ENCODE results near the gene KCNQ1. TPM values are rescaled to one million over a fixed set of nuclear protein-coding genes. Genes with fewer than 3 reads are reported as not detected.

The KCNQ1 gene
- total RNA-seq, 1 donor from 2014 or later, result 8.5 TPM

GRCh38 chr11:2766166-2766565 lies 321.4 kb downstream of the KCNQ1 start:
- H3K9me3 Mint-ChIP-seq, result peaks cover 15% of the 10 kb centered on the region
- DNase-seq (ENCODE audit: low spot score in 2 of 2, unreplicated experiment in 2 of 2), result no peak
- H3K4me3 Mint-ChIP-seq, result no peak overlapping the region
- peaks cover 11% of the 10 kb centered on the region for H3K4me1 Mint-ChIP-seq
- no peaks in the 10 kb centered on the region for H3K27me3 Mint-ChIP-seq (ENCODE audit: low read depth)
- TF ChIP-seq CTCF (IDR thresholded peaks at IDR 0.05; ENCODE audit: unreplicated experiment), result no peak
- H3K36me3 Mint-ChIP-seq, result peaks cover 2% of the 10 kb centered on the region
- H3K27ac Mint-ChIP-seq, result no peak overlapping the region

- peaks cover 15% of the 10 kb centered on the region for H3K9me3 Mint-ChIP-seq
- no peak for DNase-seq (ENCODE audit: low spot score in 2 of 2, unreplicated experiment in 2 of 2)
- no peak overlapping the region for H3K27ac Mint-ChIP-seq
- TF ChIP-seq CTCF (IDR thresholded peaks at IDR 0.05; ENCODE audit: unreplicated experiment), result no peak
- H3K4me1 Mint-ChIP-seq, result peaks cover 15% of the 10 kb centered on the region
- H3K4me3 Mint-ChIP-seq, result no peak overlapping the region
- peaks cover 2% of the 10 kb centered on the region for H3K36me3 Mint-ChIP-seq
- H3K27me3 Mint-ChIP-seq (ENCODE audit: low read depth), result no peaks in the 10 kb centered on the region
Measured at GRCh38 chr11:2767071-2767470, 322.3 kb downstream of the KCNQ1 start.

GRCh38 chr11:2767801-2768200 lies 323.0 kb downstream of the KCNQ1 start:
- Mint-ChIP-seq H3K36me3 (peaks cover 2% of the 10 kb centered on the region), H3K9me3 (peaks cover 15% of the 10 kb centered on the region), H3K4me3 (no peak overlapping the region), H3K4me1 (peaks cover 18% of the 10 kb centered on the region), H3K27me3 (ENCODE audit: low read depth) (peaks cover under 1% of the 10 kb centered on the region), H3K27ac (no peak overlapping the region)
- TF ChIP-seq CTCF (IDR thresholded peaks at IDR 0.05; ENCODE audit: unreplicated experiment), result no peak
- DNase-seq (ENCODE audit: low spot score in 2 of 2, unreplicated experiment in 2 of 2), result no peak

GRCh38 chr11:2768471-2769408 lies 323.9 kb downstream of the KCNQ1 start:
- Mint-ChIP-seq H3K4me1 (peaks cover 18% of the 10 kb centered on the region), H3K9me3 (peaks cover 15% of the 10 kb centered on the region), H3K27me3 (ENCODE audit: low read depth) (peaks cover 3% of the 10 kb centered on the region), H3K36me3 (peaks cover 2% of the 10 kb centered on the region), H3K27ac (no peak overlapping the region), H3K4me3 (no peak overlapping the region)
- no peak for TF ChIP-seq CTCF (IDR thresholded peaks at IDR 0.05; ENCODE audit: unreplicated experiment)
- DNase-seq (ENCODE audit: low spot score in 2 of 2, unreplicated experiment in 2 of 2), result peak in 1 of 2 experiments; percentile 30

- H3K4me1 Mint-ChIP-seq, result peaks cover 10% of the 10 kb centered on the region
- peaks cover 3% of the 10 kb centered on the region for H3K27me3 Mint-ChIP-seq (ENCODE audit: low read depth)
- no peak overlapping the region for H3K4me3 Mint-ChIP-seq
- peaks cover 15% of the 10 kb centered on the region for H3K9me3 Mint-ChIP-seq
- DNase-seq (ENCODE audit: low spot score in 2 of 2, unreplicated experiment in 2 of 2), result peak in 1 of 2 experiments; percentile 30
- TF ChIP-seq CTCF (IDR thresholded peaks at IDR 0.05; ENCODE audit: unreplicated experiment), result no peak
- H3K27ac Mint-ChIP-seq, result no peak overlapping the region
- H3K36me3 Mint-ChIP-seq, result peaks cover 2% of the 10 kb centered on the region
Measured at GRCh38 chr11:2769409-2770095, 324.7 kb downstream of the KCNQ1 start.
